Activated naive CD4-positive, alpha-beta T cell (primary cell): ENCODE data around the gene MVD.
A peak's percentile ranks its signal among the peaks of the same experiment; 100 is the strongest.
"Not testable (repeated sequence)": the region's sequence is repeated elsewhere in the genome, so short reads cannot be mapped to it uniquely, and the experiment has no call there.

Source experiments
- DNase-seq, 4 experiments: peaks; one replicate each; lab custom pipeline; 2025; lab: John Stamatoyannopoulos, UW

MVD gene

GRCh38 chr16:88681709-88682451 is 19.0 kb upstream of the MVD start:
- peak in 3 of 4 experiments; percentile 22 to 42 (median 36) for DNase-seq

DNA sequence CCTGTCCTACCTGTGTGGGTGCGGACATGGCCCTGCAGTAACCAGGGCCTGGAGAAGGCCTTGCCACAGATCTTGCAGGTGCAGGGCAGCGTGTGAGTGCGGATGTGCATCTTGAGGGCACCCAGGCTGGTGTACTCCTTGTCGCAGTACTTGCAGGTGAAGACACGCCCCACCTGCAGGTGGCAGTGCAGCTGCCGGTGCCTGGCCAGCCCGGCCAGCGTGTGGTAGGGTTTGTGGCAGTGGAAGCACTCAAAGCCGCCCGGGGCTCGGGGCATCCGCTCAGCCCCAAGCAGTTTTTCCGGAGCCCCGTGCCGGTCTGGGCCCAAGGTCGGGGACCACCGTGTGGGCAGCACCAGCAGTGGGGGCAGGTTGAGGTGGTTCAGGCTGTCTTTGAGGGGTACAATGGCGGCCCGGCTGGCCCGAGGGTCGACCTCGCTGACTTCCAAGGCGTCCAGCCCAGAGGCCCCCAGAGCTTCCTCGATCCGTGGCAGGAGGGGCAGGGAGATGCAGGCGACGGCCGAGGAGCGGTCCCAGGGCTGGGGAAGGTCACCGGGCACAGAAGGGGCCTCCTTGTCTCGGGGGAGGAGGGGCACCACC is 18.3 kb upstream of the MVD start:
- peak in 2 of 4 experiments; percentile 30 for DNase-seq

DNA sequence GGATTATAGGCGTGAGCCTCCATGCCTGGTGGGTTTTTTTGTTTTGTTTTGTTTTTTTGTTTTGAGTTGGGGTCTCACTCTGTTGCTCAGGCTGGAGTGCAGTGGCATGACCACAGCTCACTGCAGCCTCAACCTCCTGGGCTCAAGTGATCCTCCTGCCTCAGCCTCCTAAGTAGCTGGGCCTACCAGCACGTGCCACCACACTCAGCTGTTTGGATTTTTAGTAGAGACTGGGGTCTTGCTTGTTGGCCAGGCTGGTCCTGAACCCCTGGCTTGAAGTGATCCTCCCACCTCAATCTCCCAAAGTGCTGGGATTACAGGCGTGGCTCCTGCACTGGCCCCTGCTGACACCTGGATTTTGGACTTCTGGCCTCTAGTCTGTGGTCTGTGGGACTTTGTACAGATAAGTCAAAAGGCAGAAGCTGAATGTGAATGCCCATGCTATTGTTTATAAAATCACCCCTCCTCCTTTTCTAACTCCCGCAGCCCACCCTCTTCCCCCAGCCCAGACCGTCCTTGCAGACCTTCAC is 17.7 kb upstream of the MVD start:
- no peak for DNase-seq

- no peak for DNase-seq
Observed at GRCh38 chr16:88678224-88678979, 15.5 kb upstream of the MVD start.

DNA sequence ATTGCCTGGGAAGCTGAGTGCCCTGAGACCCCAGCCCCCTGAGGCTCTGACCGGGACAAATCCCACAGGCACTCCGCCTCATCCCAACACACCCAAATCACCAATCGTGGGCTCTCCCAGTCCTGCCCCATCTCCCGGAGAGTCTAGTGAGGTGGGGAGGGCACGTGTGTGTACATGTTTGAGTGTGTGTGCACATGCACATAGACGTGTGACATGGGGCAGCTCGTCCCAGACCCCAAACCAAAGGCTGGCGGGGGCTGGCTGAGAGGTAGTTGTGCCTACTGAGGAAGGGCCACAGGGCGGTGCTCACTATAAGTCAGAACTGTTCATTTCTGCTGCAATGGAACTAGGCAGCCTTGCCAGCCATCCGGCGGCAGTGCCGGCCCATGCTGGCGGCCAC is 14.8 kb upstream of the MVD start:
- DNase-seq: no peak

GRCh38 chr16:88676502-88677242 is 13.8 kb upstream of the MVD start:
- DNase-seq: no peak

GRCh38 chr16:88673716-88674379 is 11.0 kb upstream of the MVD start:
- no peak for DNase-seq

DNA sequence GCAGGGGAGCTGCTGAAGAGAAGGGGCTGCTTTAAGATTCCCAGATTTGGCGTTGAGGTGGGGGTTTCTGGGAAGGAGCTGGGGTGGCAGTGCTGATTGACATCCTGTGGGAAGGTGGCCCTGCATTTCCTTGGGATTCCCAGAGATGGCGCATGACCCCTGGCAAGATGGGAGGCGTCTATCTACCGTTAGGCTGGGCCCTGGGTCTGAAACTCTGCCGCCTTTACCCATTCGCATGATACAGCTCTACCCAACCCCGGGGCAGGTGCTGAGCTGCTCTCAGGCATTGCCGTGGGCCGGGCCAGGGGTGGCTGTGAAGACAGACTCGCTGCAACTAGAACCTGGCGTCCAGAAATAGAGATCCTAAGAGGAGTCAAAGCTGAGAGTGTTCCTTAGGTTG is 9.9 kb upstream of the MVD start:
- no peak for DNase-seq

- no peak for DNase-seq
Observed at GRCh38 chr16:88671806-88672205, 8.9 kb upstream of the MVD start.

DNA sequence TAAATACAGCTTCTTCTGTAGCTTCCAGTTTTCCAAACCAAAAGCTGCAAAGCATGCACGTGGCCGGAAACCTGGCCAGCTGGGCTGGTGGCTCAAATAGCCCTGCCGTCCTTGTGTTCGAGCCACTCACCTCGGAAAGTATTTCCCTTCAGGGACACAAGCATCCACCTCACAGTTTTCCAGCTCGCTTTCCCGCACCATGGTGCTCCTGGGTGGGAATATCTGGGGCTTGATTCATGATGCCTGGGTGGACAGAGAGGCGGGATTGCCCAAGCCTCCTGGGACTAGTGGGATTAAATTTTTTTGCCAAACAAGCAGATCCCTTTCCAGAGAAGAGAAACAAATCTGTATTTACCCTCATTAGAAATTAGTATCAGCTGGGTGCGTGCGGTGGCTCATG is 7.1 kb upstream of the MVD start:
- DNase-seq: no peak

DNA sequence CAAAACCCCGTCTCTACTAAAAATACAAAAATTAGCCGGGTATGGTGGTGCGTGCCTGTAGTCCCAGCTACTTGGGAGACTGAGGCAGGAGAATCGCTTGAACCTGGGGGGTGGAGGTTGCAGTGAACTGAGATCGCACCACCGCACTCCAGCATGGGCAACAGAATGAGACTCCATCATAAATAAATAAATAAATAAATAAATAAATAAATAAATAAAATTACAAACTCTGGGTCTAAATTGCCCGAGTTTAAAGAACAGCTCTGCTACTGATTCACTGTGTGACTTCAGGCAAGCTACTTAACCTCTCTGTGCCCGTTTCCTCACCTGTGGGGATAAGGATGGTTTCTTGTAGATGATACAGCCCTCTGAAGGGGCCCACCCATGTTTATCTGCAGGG is 6.6 kb upstream of the MVD start:
- DNase-seq: not testable (repeated sequence)

DNA sequence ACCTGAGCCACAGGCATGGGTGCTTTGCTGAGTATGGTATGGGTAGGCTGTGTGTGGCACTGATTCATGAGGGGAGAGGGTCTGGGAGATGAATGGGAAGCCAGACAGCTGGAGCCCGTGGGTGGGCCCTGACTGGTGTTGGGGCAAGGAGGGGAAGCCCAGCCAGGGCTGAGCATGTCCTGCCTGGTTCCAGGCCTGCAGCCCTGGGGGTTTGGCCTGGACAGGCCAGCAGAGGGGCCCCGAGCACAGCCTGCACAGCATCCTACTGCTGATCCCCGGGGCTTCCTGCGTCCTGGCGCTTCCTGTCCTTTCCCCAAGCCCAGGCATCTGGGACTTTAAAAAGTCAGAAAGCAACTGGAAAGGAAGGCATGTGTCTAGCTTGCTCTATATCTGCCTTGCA is 4.6 kb upstream of the MVD start:
- DNase-seq: no peak

GRCh38 chr16:88665570-88665969 is 2.7 kb upstream of the MVD start:
- DNase-seq: no peak

DNA sequence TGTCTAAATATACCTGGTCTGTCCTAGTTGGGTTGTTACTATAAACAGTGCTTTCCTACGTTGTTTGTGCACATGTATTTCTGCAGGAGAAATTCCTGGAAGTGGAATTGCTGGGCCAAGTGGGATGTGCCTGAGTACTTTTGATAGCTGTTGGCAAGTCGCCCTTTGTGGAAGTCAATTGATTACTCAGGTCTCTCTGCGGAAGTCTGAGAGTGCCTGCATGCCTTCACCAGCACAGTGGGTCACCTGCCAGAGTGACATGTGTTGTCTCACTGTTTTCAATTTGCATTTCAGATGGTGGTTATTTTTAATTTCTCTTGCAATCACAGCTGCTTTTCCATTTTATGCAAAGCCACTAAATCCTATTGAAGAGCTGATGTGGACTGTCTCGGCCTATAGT is 2.3 kb upstream of the MVD start:
- DNase-seq: no peak

GRCh38 chr16:88662222-88662842 is 559 bp downstream of the MVD start:
- DNase-seq: no peak

- DNase-seq: no peak
Observed at GRCh38 chr16:88661468-88661867, 1.4 kb downstream of the MVD start.

- DNase-seq: no peak
Observed at GRCh38 chr16:88659160-88659559, 3.7 kb downstream of the MVD start.

GRCh38 chr16:88658714-88659113 is 4.2 kb downstream of the MVD start:
- no peak for DNase-seq

GRCh38 chr16:88657371-88657770 is 5.5 kb downstream of the MVD start:
- no peak for DNase-seq

DNA sequence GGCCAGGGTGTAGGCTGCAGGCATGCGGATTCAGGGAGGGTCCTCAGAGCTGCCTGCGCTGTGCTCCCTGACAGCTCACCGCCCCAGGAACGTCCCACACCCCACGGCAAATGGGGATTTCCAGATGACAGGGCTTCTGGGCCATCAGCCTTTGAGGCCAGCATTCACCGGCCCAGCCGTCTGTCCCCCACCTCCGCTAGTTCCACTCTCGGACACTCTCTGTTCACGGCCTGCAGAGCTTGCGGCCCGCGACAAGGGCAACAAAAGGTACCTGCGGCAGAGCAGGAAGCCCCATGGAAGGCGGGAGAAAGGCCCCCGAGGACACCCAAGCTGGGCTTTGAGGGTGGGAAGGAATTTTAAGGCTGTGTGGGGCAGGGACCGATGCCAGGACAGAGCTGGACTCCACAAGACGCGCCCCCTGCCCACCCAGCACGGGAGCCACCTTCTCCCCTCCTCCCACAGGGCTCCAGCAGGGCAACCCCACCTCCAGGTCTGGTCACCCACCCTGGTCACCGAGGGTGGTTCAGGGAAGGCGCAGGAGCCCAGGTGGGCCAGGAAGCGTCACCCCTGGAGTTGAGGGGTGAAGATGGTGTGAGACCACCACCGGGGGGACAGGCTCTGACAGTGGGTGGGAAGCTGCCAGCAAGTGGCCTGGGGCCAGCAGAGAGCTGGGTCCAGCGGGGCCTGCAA is 6.5 kb downstream of the MVD start:
- DNase-seq: no peak
